Measurements from ENCODE around the gene SLC19A1.

GRCh38 chr21:45450423-45451090 is 91.7 kb downstream of the SLC19A1 start:
- TF ChIP-seq, protein P1, sequence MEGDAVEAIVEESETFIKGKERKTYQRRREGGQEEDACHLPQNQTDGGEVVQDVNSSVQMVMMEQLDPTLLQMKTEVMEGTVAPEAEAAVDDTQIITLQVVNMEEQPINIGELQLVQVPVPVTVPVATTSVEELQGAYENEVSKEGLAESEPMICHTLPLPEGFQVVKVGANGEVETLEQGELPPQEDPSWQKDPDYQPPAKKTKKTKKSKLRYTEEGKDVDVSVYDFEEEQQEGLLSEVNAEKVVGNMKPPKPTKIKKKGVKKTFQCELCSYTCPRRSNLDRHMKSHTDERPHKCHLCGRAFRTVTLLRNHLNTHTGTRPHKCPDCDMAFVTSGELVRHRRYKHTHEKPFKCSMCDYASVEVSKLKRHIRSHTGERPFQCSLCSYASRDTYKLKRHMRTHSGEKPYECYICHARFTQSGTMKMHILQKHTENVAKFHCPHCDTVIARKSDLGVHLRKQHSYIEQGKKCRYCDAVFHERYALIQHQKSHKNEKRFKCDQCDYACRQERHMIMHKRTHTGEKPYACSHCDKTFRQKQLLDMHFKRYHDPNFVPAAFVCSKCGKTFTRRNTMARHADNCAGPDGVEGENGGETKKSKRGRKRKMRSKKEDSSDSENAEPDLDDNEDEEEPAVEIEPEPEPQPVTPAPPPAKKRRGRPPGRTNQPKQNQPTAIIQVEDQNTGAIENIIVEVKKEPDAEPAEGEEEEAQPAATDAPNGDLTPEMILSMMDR (IDR thresholded peaks at IDR 0.05): no peak
- TF ChIP-seq, protein P2, sequence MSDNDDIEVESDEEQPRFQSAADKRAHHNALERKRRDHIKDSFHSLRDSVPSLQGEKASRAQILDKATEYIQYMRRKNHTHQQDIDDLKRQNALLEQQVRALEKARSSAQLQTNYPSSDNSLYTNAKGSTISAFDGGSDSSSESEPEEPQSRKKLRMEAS (IDR thresholded peaks at IDR 0.05; ENCODE audit: low read depth): no peak
- TF ChIP-seq FOXJ3 (CRISPR knock-in tag; IDR thresholded peaks at IDR 0.05): no peak
- TF ChIP-seq YY1 (IDR thresholded peaks at IDR 0.05; ENCODE audit: low read depth): no peak
- TF ChIP-seq FOXM1 (IDR thresholded peaks at IDR 0.05; ENCODE audit: low read depth): no peak
- TF ChIP-seq EP300 (IDR thresholded peaks at IDR 0.05; ENCODE audit: borderline replicate concordance in 1 of 2, low read depth in 1 of 2, low read length in 1 of 2): no peak
- TF ChIP-seq POLR2AphosphoS5 (IDR thresholded peaks at IDR 0.05; ENCODE audit: low read depth, low read length): no peak
- no peak for TF ChIP-seq MEF2A (IDR thresholded peaks at IDR 0.05; ENCODE audit: borderline replicate concordance, low read depth)
- no peak for TF ChIP-seq RCOR1 (IDR thresholded peaks at IDR 0.05; ENCODE audit: low read length)
- TF ChIP-seq GABPA (IDR thresholded peaks at IDR 0.05; ENCODE audit: low read depth): no peak
- TF ChIP-seq SMC3 (IDR thresholded peaks at IDR 0.05; ENCODE audit: low read depth, low read length): no peak

Measured in SK-N-SH (cell line).